SK-N-DZ (cell line): ENCODE measurements around the gene LSP1.
"Not testable (repeated sequence)": the region's sequence is repeated elsewhere in the genome, so short reads cannot be mapped to it uniquely, and the experiment has no call there.

ENCODE experiments used
- DNase-seq: peaks from one replicate; pipeline ENCODE4 v3.0.0-alpha.2; 2015; ENCODE audit warnings: low spot score

Gene LSP1

GRCh38 chr11:1928470-1928890 is 75.6 kb downstream of the LSP1 start:
- DNase-seq: no peak

GRCh38 chr11:1928891-1929541 is 76.1 kb downstream of the LSP1 start:
- DNase-seq: no peak

GRCh38 chr11:1929621-1930461 is 77.0 kb downstream of the LSP1 start:
- no peak for DNase-seq

- DNase-seq: no peak
Observed at GRCh38 chr11:1930462-1930830, 77.6 kb downstream of the LSP1 start.

- DNase-seq: no peak
Observed at GRCh38 chr11:1931341-1932104, 78.6 kb downstream of the LSP1 start.

GRCh38 chr11:1932105-1932480 is 79.2 kb downstream of the LSP1 start:
- no peak for DNase-seq

GRCh38 chr11:1932681-1933080 is 79.8 kb downstream of the LSP1 start:
- no peak for DNase-seq

GRCh38 chr11:1933416-1934334 is 80.8 kb downstream of the LSP1 start:
- no peak for DNase-seq

- DNase-seq: no peak
Observed at GRCh38 chr11:1934335-1935155, 81.7 kb downstream of the LSP1 start.

- no peak for DNase-seq
Observed at GRCh38 chr11:1935156-1936071, 82.5 kb downstream of the LSP1 start.

- DNase-seq: no peak
Observed at GRCh38 chr11:1936072-1936780, 83.3 kb downstream of the LSP1 start.

- no peak for DNase-seq
Observed at GRCh38 chr11:1936781-1937615, 84.1 kb downstream of the LSP1 start.

GRCh38 chr11:1937616-1938342 is 84.9 kb downstream of the LSP1 start:
- no peak for DNase-seq

- DNase-seq: no peak
Observed at GRCh38 chr11:1938343-1939005, 85.6 kb downstream of the LSP1 start.

- peak; percentile 58 for DNase-seq
Observed at GRCh38 chr11:1939006-1939625, 86.2 kb downstream of the LSP1 start.

GRCh38 chr11:1939788-1940187 is 86.9 kb downstream of the LSP1 start:
- DNase-seq: not testable (repeated sequence)
